NCI-H1436 treated with DMSO at 0.1 percent for 48 hours (cell line): ENCODE data around the gene MSL1.
"Not testable (repeated sequence)": the region's sequence is repeated elsewhere in the genome, so short reads cannot be mapped to it uniquely, and the experiment has no call there.

ENCODE experiments used
- DNase-seq: peaks from one replicate; lab custom pipeline; 2025; lab: John Stamatoyannopoulos, UW

MSL1 gene

DNA sequence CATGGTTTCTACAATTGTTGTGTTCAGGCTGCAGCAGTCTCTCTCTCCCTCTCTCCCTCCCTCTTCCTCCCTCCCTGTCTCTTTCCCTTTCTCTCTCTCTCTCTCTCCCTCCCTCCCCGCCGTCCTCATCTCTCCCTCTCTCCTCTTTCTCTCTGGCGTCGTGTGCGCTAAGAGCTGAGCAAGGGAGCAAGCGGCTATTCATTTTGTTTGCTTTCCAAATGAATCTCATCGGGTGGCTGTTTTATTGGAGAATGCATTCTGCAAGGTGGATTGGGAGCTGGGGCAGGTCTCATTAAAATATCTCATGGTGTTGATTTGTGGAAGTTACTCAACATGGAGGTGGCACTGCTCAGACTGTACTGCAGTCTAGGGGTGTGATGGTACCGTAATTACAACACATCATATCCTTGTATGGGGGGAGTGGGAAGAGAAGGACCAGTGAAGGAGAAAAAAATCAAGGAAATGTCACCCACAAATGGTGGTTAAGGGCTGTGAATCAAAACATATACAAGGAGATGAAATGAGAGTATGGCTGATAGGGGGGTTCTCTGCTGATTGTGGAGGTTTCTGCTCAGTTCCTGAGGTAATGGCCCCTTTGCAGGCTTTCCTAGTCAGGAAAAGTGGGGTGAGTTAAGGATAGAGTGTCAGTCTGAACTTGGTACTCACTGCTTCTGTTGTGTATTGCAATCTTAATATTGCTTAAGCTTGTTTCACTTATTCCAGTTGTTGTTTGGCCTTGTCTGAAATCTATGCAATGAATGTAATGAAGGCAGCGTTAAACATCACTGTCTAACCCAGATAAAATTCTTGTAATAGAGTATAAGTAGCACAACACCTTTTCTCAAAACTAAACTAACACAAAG, 2.7 kb downstream of the MSL1 start:
- DNase-seq: no peak

DNA sequence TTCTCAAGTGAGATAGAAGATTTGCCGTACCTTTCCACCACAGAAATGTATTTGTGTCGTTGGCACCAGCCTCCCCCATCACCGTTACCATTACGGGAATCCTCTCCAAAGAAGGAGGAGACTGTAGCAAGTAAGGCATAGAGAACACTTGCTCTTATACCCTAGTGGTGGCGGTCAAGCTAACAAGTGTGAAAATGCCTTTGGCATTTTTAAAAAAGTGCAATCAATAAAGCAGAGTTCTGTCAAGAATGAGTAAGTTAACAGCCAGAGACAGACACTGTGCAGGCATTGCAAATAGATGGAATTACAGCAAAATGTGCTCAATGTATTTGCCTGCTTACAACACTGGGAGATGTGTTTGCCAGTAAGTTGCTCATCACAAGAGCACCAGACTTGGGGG, 7.7 kb downstream of the MSL1 start:
- DNase-seq: no peak

DNA sequence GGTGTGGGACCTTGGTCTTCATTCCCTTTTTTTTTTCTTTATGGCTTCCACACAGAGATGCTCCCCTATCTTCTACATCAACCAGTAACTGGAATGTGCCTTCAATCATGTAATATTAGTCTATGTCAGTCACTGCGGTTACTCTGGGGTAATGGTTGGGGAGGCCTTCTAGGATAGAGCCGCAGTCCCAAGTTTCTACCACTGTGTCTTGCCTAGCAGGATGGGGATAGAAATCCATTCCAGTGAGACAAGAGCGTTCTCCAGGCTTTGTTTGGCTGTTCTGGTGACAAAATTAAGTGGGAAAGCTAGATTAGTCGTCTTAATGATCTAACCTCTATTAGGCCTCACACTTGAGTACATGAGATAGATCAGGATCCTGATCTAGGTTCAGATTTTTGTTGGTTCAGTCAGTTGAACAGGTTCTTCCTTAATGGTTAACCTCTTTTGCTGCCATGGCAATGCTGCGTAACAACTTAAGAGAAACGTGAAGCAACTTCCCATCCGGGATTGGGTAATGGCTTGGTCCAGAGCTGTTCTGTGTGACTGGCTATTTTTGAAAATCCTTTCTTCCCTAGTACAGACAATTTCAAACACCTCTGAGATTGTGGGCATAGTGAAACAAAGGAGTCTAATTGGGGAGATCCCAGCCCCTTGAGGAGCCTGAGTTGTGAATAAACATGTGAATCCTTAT, 8.7 kb downstream of the MSL1 start:
- no peak for DNase-seq

DNA sequence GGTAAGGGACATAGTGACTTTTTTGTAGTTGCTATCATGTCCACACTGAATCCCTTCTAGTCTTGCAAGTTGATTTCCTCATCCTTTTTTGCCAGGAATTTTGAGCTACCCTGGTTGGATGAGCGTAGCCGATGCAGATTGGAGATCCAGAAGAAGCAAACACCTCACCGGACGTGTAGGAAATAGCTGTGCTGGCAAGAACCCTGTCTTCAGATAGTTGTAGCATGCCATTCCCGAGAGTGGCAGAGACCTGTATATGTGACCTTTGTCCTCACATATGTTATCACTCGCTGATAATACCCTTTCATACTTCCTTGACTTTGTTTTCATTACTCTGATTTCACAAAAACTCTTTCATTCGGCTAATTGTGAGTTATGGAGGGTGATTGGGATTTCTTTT, 12.4 kb downstream of the MSL1 start:
- no peak for DNase-seq

DNA sequence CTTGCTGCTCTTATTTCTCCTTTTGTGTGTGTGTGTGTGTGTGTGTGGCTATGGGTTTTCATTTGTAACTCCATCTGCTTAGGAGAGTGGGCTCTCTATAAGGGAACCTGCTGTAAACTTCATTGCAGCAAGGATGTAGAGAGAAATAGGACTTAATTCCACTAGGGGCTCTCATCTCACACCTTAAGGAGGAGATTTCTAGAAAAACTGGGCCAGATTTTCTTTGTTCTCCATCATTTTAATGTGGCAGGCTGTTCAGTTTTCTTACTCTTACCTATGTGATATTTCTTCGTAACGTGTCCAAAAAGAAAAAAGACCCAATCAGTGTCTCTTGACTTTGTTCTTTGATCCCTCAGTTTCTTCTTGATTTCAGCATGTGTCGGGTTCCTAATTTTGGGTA, 14.0 kb downstream of the MSL1 start:
- no peak for DNase-seq

DNA sequence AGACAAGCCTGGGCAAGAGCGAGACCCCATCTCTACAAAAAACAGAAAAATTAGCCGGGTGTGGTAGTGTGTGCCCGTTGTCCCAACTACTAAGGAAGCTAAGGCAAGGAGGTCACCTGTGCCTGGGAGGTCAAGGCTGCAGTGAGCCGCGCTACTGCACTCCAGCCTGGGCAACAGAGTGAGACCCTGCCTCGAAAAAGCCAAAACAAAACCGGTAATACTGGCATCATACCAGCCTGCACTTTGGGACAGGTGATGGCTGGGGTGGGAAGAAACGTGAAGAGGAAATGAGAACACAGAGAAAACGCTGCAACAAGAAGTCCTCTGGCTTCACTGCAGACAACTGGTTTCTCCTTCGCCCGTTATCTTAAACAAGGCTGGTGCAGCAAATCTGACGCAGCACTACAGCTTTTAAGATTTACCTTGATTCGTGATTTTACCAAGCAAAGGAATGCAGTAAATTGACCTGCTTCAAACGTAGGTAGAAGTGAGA, 17.8 kb downstream of the MSL1 start:
- no peak for DNase-seq

DNA sequence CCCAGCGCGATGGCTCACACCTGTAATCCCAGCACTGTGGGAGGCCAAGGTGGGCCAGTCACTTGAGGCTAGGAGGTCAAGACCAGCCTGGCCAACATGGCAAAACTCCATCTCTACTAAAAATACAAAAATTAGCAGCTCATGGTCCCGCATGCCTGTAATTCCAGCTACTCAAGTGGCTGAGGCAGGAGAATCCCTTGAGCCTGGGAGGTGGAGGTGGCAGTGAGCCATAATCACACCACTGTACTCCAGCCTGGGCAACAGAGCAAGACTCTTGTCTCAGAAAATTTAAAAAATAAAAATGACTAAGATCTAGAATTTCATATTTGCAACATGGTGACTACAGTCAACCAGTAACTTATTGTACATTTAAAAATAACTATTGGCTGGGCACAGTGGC, 21.4 kb downstream of the MSL1 start:
- not testable (repeated sequence) for DNase-seq

DNA sequence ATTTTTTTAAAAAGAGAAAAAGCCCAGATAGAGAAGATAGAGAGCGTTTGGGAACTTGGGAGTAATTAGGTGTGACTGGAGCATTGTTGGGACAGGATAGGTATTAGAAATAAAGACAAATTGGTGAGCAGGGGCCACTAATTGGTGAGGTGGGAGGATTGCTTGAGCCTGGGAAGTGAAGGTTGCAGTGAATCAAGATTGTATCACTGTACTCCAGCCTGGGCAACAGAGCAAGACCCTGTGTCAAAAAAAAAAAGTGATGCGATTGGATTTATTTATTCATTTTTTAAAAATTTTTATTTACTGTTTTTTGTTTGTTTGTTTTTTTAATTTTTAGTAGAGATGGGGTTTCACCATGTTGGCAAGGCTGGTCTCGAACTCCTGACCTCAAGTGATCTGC, 23.7 kb downstream of the MSL1 start:
- no peak for DNase-seq

DNA sequence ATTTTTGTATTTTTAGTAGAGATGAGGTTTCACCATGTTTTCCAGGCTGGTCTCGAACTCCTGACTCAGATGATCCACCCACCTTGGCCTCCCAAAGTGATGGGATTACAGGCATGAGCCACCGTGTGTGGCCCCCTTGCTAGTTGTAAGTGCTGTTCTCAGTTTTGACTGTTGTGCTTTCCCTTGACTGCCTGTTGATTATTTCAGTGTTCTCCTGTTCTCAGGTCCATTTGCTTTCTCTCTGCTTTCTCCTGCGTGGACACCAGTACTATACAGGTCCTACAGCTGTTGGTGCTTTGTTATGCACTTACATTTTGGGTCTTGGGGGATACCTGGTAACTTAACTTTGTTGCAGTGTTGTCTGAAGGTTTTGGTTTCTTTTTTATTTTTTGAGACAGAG, 26.8 kb downstream of the MSL1 start:
- no peak for DNase-seq

DNA sequence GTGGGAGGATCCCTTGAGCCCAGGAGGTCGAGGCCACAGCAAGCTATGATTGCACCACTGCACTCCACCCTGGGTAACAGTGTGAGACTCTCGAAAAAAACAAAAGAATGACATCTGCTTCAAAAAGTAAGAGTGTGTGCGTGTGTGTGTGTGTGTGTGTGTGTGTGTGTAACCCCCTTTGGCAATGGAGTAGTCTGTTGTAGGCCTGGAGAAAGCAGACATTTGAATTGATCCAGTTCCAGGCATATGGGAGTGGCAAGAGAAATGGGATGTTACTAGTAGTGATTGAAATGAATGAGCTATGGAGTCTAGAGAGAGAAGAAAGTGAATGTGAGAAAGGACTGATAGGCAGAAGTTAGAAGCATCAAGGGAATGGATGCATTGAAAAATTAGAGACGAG, 28.5 kb downstream of the MSL1 start:
- no peak for DNase-seq

DNA sequence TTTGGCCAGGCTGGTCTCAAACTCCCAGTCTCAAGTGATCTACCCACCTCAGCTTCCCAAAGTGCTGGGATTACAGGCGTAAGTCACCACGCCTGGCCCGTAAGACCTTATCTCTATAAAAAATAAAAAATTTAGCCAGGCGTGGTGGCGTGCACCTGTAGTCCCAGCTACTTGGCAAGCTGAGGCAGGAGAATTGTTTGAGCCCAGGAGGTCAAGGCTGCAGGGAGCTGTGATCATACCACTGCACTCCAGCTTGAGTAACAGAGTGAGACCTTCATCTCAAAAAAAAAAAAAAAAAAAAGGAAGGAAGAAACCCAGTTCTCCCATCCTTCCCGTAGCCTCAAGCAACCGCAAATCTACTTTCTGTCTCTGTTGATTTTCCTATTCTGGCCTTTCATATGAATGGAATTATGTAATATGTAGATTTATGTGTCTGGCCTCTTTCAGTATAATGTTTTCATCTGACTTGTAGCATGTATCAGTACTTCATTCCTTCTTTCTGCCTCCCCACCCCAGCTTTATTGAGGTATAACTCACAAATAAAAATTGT, 29.7 kb downstream of the MSL1 start:
- DNase-seq: no peak

DNA sequence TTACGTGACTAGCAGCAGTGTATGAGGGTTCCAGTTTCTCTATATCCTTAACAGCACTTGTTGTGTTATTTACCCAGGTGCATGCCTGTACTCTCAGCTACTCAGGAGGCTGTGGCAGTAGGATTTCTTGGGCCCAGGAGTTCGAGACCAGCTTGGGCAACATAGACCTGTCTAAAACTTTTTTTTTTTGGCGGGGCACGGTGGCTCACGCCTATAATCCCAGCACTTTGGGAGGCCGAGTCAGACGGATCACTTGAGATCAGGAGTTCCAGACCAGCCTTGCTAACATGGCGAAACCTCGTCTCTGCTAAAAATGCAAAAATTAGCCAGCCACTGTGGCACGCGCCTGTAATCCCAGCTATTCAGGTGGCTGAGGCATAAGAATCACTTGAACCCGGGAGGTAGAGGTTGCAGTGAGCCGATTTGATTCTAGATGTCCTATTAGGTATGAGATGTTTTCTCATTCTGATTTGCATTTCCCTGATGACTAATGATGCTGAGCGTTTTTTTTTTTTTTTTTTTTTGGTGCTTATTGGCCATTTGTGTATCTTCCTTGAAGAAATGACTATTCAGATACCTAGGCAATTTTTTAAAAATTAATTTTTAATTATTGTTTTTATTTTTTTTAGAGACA, 31.9 kb downstream of the MSL1 start:
- no peak for DNase-seq

DNA sequence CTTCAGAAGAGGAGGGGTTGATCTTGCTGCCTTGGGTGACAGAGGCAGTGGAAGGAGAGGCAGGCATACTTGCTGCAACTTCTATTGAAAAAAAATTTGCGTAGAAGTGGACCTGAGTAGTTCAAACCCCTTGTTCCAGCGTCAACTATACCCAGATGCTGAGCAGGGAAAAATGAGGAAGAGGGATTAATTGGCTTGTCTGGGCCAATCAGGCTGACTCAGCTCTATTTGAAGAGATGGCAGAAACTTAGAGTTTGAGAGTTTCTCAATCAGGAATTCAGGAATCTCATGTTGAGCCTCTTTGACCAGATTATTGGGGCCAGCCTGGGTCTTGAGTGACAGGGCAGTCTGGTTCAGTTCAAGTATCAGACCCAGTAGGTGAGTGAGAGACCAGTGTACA, 36.2 kb downstream of the MSL1 start:
- DNase-seq: no peak

DNA sequence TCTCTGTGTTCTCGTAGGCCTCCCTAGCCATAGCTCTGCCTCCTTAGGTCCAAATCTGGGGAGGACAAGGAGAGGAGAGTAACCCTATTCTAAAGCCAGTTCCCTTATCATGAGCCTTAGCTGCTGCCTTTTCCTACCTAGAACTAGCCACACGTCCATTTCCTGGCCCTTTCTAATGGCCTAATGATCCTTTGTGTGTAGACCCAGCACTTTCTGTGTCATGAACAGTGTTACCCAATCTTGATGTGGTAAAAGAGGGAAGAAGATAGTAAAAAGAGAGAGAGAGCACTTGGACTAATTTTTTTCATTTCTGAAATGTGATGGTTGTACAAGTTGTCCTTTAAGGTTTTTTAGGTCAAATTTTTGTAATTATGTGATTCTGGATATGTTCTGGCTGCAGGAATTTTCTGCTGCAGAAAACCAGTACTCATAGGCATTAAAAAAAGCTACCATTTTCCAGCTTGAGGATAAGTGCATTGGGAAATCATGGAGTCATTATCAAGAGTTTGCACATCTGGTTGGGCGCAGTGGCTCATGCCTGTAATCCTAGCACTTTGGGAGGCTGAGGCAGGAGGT, 36.8 kb downstream of the MSL1 start:
- DNase-seq: no peak

DNA sequence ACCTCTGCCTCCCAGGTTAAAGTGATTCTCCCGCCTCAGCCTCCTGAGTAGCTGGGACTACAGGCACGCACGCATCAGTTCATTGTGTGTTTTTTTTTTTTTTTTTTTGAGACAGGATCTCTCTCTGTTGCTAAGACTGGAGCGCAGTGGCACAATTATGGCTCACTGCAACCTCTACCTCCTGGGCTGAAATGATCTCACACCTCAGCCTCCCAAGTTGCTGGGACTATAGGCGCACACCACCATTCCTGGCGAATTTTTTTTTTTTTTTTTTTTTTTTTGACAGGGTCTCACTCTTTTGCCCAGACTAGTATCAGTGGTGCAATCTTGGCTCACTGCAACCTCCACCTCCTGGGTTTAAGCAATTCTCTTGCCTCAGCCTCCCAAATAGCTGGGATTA, 37.7 kb downstream of the MSL1 start:
- no peak for DNase-seq

DNA sequence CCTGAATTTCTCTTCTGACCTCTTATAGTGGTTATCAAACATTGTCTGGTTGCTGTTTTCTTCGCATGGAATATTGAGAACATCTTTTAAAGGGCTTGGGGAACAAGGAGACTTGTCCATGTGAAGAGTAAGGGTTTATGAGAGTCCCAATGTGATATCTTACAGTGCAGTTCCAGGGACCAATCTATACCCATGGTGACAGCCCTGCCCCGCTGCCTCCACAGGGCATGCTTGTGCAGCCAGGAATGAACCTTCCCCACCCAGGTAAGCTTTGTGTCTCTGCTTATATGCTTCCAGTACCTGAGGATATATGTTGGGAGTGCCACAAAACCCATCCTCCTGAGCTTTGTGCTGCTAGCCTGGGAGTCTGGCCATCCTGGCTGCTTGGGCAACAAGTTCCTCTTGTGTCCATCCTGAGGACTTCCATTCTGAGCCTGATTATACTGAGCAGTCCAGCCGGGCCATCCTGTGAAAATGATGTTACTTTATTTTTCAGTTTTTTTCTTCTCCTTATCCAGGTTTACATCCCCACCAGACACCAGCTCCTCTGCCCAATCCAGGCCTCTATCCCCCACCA, 46.0 kb downstream of the MSL1 start:
- DNase-seq: no peak

DNA sequence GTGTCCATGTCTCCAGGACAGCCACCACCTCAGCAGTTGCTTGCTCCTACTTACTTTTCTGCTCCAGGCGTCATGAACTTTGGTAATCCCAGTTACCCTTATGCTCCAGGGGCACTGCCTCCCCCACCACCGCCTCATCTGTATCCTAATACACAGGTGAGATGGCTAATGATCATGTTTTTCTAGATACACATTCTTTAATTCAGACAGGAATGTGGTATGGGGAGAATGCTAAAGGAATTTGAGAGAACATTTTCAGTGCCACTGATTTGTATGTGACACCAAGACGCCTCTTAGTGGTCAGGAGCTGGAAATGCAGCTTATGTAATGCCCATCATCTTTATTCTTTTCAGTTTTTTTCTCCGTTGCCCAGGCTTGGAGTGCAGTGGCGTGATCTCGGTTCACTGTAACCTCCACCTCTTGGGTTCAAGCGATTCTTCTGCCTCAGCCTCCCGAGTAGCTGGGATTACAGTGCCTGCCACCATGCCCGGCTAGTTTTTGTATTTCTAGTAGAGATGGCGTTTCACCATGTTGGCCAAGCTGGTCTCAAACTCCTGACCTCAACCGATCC, 46.6 kb downstream of the MSL1 start:
- DNase-seq: peak; percentile 15

DNA sequence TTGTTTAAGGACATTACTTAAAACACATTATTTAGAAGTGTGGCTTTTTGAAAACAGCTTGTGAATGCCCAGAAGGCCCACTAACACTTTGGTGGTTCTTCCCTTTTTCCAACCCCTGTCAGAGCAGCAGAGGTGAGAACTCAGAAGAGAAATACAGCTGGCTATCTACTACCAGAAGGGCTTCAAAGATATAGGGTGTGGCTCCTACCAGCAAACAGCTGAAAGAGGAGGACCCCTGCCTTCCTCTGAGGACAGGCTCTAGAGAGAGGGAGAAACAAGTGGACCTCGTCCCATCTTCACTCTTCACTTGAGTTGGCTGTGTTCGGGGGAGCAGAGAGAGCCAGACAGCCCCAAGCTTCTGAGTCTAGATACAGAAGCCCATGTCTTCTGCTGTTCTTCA, 48.6 kb downstream of the MSL1 start:
- DNase-seq: no peak

DNA sequence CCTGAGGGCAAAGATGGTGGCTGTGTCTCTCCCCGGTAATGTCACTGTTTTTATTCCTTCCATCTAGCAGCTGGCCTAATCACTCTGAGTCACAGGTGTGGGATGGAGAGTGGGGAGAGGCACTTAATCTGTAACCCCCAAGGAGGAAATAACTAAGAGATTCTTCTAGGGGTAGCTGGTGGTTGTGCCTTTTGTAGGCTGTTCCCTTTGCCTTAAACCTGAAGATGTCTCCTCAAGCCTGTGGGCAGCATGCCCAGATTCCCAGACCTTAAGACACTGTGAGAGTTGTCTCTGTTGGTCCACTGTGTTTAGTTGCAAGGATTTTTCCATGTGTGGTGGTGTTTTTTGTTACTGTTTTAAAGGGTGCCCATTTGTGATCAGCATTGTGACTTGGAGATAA, 50.0 kb downstream of the MSL1 start:
- DNase-seq: no peak

DNA sequence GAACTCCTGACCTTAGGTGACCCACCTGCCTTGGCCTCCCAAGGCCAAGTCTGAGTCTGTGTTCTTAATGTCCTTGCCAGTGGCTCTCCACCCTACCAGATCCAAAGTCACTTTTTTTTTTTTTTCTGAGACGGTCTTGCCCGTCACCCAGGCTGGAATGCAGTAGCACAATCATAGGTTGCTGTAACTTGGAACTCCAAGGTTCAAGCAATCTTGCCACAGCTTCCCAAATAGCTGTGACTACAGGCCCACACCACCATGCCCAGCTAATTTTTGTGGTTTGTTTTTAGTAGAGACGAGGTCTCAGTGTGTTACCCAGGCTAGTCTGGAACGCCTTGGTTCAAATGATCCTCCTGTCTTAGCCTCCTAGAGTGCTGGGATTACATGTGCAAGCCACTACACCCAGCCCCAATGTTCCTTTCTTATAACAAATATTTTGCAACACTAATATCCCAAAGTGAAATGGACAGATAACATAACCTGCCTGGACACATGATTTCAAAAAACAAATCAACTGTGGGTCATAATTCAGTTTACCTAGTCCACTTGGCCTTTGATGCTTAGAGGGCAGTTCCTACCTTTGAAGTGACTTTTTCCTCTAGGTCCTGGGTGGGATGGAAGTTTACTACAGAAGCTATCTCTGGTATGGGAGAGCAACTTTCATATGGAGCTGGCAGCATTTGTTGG, 51.5 kb downstream of the MSL1 start:
- DNase-seq: no peak

DNA sequence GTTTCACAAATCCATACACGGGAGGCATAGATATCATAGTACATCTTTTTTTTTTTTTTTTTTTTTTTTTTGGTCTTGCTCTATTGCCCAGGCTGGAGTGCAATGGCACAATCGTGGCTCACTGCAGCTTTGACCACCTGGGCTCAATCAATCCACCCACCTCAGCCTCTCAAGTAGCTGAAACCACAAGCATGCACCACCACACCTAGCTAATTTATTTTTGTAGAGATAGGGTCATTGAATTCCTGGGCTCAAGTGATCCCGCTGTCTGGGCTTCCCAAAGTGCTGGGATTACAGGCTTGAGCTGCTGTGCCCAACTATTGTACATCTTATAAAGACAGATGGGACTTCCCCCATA, 52.0 kb downstream of the MSL1 start:
- DNase-seq: no peak
